K562 (cell line): ENCODE measurements around the gene EMC9.

Experiments
- ASH1L ChIP-seq: fragments of 450-650 bp; IDR thresholded peaks from 2 replicates; pipeline ENCODE4 v1.6.1; 2018; ENCODE audit warnings: borderline replicate concordance, mild to moderate bottlenecking, low read depth; ENCODE audit not compliant: partially characterized antibody
- HLTF ChIP-seq: fragments of 450-650 bp; IDR thresholded peaks from 2 replicates; pipeline ENCODE4 v1.6.1; 2016
- SREBF2 ChIP-seq: sonication (generic); formaldehyde crosslinking; IDR thresholded peaks from 2 replicates; pipeline ENCODE4 v1.4.0; 2020; ENCODE audit warnings: mild to moderate bottlenecking, missing genetic modification reagents
- ZNF263 ChIP-seq: sonication (generic); formaldehyde crosslinking; IDR thresholded peaks from 2 replicates; pipeline ENCODE4 v1.8.0; 2022; ENCODE audit warnings: mild to moderate bottlenecking, missing genetic modification reagents, borderline replicate concordance
- ZNF274 ChIP-seq: IDR thresholded peaks from 2 replicates; pipeline ENCODE4 v1.6.1; 2011; ENCODE audit warnings: low read depth, mild to moderate bottlenecking, low read length, moderate library complexity, borderline replicate concordance
- TF ChIP-seq, protein P1 (sequence below): fragments of 450-650 bp; IDR thresholded peaks from one replicate; pipeline ENCODE4 v1.6.1; 2018; ENCODE audit warnings: mild to moderate bottlenecking, moderate library complexity; ENCODE audit not compliant: partially characterized antibody
- TF ChIP-seq, protein P2 (sequence below), 3 experiments: IDR thresholded peaks in 2 of 3; conservative IDR thresholded peaks in 1 of 3; 2 replicates each; pipeline ENCODE4 v1.5.1; 2011 to 2012; ENCODE audit warnings: low read length in 3 of 3, mild to moderate bottlenecking in 3 of 3, control low read depth in 2 of 3, improper control_type of control experiment in 1 of 3, inconsistent platforms in 1 of 3, low read depth in 1 of 3, mixed read lengths in 1 of 3, moderate library complexity in 1 of 3; ENCODE audit not compliant: insufficient read depth in 2 of 3
- TF ChIP-seq, protein P3 (sequence below): sonication (generic); formaldehyde crosslinking; IDR thresholded peaks from 2 replicates; pipeline ENCODE4 v1.8.1; 2023; ENCODE audit warnings: mild to moderate bottlenecking, missing genetic modification reagents

DNA sequence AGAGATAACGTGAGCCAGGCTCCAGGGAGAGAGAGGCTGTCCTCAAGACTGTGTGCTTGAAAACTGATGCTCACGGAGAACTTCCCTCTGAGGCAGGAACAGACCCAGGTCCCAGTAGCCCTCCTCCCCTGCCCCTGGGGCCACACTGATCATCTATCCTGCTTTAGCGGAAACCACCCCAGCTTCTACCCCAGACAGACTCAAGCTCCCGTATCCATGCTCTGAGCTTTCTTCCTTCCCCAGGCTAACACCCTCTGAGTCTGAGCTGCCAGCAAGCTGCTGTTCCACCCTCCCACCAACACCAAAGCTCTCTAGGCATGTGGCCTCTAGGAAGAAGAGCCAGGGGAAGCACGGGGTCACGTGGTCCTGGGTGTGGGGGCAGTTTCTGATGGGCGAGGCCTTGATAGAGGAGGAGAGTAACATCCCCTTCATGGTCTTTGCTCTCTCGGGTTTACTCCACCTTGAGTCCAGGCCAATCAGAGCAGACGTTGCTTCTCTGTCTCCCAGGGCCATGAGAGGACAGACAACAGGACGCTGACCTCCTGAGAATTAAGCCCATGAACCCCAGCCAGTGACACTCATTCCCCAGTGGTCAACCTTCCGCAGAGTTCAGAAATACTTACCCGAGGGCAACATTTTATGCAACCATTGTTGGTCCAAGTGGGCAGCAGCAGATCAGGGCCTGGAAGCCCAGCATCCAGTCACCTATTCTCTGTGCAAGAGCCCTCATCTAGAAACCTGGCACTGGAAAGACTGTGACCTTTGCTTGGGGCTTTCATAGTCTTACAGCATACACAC, 45.9 kb downstream of the EMC9 start:
- TF ChIP-seq, protein P1, sequence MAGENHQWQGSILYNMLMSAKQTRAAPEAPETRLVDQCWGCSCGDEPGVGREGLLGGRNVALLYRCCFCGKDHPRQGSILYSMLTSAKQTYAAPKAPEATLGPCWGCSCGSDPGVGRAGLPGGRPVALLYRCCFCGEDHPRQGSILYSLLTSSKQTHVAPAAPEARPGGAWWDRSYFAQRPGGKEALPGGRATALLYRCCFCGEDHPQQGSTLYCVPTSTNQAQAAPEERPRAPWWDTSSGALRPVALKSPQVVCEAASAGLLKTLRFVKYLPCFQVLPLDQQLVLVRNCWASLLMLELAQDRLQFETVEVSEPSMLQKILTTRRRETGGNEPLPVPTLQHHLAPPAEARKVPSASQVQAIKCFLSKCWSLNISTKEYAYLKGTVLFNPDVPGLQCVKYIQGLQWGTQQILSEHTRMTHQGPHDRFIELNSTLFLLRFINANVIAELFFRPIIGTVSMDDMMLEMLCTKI, result no peak
- TF ChIP-seq, protein P2, sequence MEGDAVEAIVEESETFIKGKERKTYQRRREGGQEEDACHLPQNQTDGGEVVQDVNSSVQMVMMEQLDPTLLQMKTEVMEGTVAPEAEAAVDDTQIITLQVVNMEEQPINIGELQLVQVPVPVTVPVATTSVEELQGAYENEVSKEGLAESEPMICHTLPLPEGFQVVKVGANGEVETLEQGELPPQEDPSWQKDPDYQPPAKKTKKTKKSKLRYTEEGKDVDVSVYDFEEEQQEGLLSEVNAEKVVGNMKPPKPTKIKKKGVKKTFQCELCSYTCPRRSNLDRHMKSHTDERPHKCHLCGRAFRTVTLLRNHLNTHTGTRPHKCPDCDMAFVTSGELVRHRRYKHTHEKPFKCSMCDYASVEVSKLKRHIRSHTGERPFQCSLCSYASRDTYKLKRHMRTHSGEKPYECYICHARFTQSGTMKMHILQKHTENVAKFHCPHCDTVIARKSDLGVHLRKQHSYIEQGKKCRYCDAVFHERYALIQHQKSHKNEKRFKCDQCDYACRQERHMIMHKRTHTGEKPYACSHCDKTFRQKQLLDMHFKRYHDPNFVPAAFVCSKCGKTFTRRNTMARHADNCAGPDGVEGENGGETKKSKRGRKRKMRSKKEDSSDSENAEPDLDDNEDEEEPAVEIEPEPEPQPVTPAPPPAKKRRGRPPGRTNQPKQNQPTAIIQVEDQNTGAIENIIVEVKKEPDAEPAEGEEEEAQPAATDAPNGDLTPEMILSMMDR (IDR thresholded peaks at IDR 0.05 in 2 of 3, conservative IDR thresholded peaks at IDR 0.05 in 1 of 3; ENCODE audit: insufficient read depth in 2 of 3, low read depth in 1 of 3, low read length in 3 of 3), result no peak
- no peak for TF ChIP-seq SREBF2 (CRISPR knock-in tag)
- TF ChIP-seq, protein P3, sequence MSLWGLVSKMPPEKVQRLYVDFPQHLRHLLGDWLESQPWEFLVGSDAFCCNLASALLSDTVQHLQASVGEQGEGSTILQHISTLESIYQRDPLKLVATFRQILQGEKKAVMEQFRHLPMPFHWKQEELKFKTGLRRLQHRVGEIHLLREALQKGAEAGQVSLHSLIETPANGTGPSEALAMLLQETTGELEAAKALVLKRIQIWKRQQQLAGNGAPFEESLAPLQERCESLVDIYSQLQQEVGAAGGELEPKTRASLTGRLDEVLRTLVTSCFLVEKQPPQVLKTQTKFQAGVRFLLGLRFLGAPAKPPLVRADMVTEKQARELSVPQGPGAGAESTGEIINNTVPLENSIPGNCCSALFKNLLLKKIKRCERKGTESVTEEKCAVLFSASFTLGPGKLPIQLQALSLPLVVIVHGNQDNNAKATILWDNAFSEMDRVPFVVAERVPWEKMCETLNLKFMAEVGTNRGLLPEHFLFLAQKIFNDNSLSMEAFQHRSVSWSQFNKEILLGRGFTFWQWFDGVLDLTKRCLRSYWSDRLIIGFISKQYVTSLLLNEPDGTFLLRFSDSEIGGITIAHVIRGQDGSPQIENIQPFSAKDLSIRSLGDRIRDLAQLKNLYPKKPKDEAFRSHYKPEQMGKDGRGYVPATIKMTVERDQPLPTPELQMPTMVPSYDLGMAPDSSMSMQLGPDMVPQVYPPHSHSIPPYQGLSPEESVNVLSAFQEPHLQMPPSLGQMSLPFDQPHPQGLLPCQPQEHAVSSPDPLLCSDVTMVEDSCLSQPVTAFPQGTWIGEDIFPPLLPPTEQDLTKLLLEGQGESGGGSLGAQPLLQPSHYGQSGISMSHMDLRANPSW (CRISPR knock-in tag), result no peak
- TF ChIP-seq ASH1L, result no peak
- TF ChIP-seq HLTF, result no peak
- TF ChIP-seq ZNF263 (CRISPR knock-in tag), result no peak
- TF ChIP-seq ZNF274, result no peak
